Hepatocyte (in vitro differentiated cells): ENCODE results near the gene PPP1R3D. TPM values are rescaled to one million over a fixed set of nuclear protein-coding genes. Genes with fewer than 3 reads are reported as not detected.

ENCODE experiments used
- DNase-seq: peaks from one replicate; pipeline ENCODE4 v3.0.0-alpha.2; 2016; ENCODE audit warnings: low spot score
- H2AFZ ChIP-seq: fragments of 200-600 bp; sonication (generic); 2 replicates; pipeline ENCODE4 v1.6.0; 2016; ENCODE audit warnings: antibody characterized with exemption, mild to moderate bottlenecking
- H3K27ac ChIP-seq: fragments of 200-600 bp; sonication (generic); 2 replicates; pipeline ENCODE4 v1.5.1; 2016; ENCODE audit warnings: mild to moderate bottlenecking
- H3K27me3 ChIP-seq: fragments of 200-600 bp; sonication (generic); 2 replicates; pipeline ENCODE4 v1.6.1; 2016
- H3K36me3 ChIP-seq: fragments of 200-600 bp; sonication (generic); replicated peaks from 2 replicates; pipeline ENCODE4 v1.5.1; 2016; ENCODE audit warnings: low read depth; ENCODE audit not compliant: insufficient read depth
- H3K4me1 ChIP-seq: fragments of 200-600 bp; sonication (generic); 2 replicates; pipeline ENCODE4 v1.5.1; 2016; ENCODE audit warnings: mild to moderate bottlenecking, moderate library complexity; ENCODE audit not compliant: insufficient read depth
- H3K4me2 ChIP-seq: fragments of 200-600 bp; sonication (generic); 2 replicates; pipeline ENCODE4 v1.6.0; 2016
- H3K4me3 ChIP-seq: fragments of 200-600 bp; sonication (generic); 2 replicates; pipeline ENCODE4 v1.5.1; 2016; ENCODE audit warnings: mild to moderate bottlenecking
- H3K79me2 ChIP-seq: fragments of 200-600 bp; sonication (generic); 2 replicates; pipeline ENCODE4 v1.6.0; 2017; ENCODE audit warnings: mild to moderate bottlenecking
- H3K9me2 ChIP-seq: fragments of 200-600 bp; sonication (generic); replicated peaks from 2 replicates; pipeline ENCODE4 v1.6.0; 2017; ENCODE audit warnings: mild to moderate bottlenecking; ENCODE audit not compliant: insufficient read depth
- H3K9me3 ChIP-seq: fragments of 200-600 bp; sonication (generic); 2 replicates; pipeline ENCODE4 v1.5.1; 2016; ENCODE audit warnings: low read depth, mild to moderate bottlenecking
- H4K20me1 ChIP-seq: fragments of 200-600 bp; sonication (generic); 2 replicates; pipeline ENCODE4 v1.6.0; 2016; ENCODE audit warnings: mild to moderate bottlenecking; ENCODE audit not compliant: insufficient read depth, poor library complexity, severe bottlenecking
- CTCF ChIP-seq: fragments of 200-600 bp; sonication (generic); IDR thresholded peaks from 2 replicates; pipeline ENCODE4 v1.5.1; 2016; ENCODE audit warnings: antibody characterized with exemption, mild to moderate bottlenecking; ENCODE audit not compliant: poor library complexity
- EZH2 ChIP-seq: fragments of 200-600 bp; sonication (generic); IDR thresholded peaks from 2 replicates; pipeline ENCODE4 v1.6.1; 2016; ENCODE audit warnings: antibody characterized with exemption, mild to moderate bottlenecking, borderline replicate concordance
- EZH2phosphoT487 ChIP-seq: fragments of 200-600 bp; sonication (generic); IDR thresholded peaks from one replicate; pipeline ENCODE4 v1.6.1; 2018; ENCODE audit warnings: antibody characterized with exemption, mild to moderate bottlenecking, low read depth, moderate library complexity; ENCODE audit not compliant: unreplicated experiment, severe bottlenecking
- WGBS: methylation state at CpG from one replicate; pipeline ENCODE4 v1.1.6; 2016; ENCODE audit warnings: low lambda C conversion rate; ENCODE audit errors: missing lambda C conversion rate; 5-methylcytosine and 5-hydroxymethylcytosine counted together
- polyA plus RNA-seq: library from polyadenylated mRNA; unstranded; fragments of >200 nt; fragmentation: Nextera tagmentation; extraction: Ambion mirVana; gene quantifications from 2 replicates; pipeline ENCODE4 v1.2.1, GENCODE V29; 2016
- total RNA-seq: library from RNA; depleted of rRNA; stranded (reverse); fragments of >200 nt; gene quantifications from 2 replicates; pipeline ENCODE4 v1.2.3, GENCODE V29; 2014

PPP1R3D gene
- total and polyA plus RNA-seq, 2 experiments from 2014 or later: 3.4 to 7.0 TPM

- Histone ChIP-seq H3K9me2 (no peaks in the 10 kb centered on the region), H3K4me1 (no peaks in the 10 kb centered on the region), H3K4me2 (no peak overlapping the region), H3K27me3 (no peaks in the 10 kb centered on the region), H3K9me3 (no peaks in the 10 kb centered on the region), H4K20me1 (no peaks in the 10 kb centered on the region), H2AFZ (no peak overlapping the region), H3K4me3 (no peak overlapping the region), H3K79me2 (no peaks in the 10 kb centered on the region), H3K27ac (no peak overlapping the region), H3K36me3 (no peaks in the 10 kb centered on the region)
- TF ChIP-seq EZH2phosphoT487 (no peak), EZH2 (no peak), CTCF (no peak)
- DNase-seq: no peak
- WGBS: 87% methylated on average over 1 of the region's 1 CpG
Observed at GRCh38 chr20:59971428-59971827, 31.3 kb upstream of the PPP1R3D start.

GRCh38 chr20:59966428-59966827 lies 26.3 kb upstream of the PPP1R3D start:
- no peak overlapping the region for H3K4me2 ChIP-seq
- TF ChIP-seq EZH2: no peak
- no peak for TF ChIP-seq EZH2phosphoT487
- no peak for TF ChIP-seq CTCF
- 90% methylated on average over 3 of the region's 3 CpGs for WGBS
- DNase-seq: no peak
- no peaks in the 10 kb centered on the region for H3K36me3 ChIP-seq
- H3K9me3 ChIP-seq: no peaks in the 10 kb centered on the region
- no peaks in the 10 kb centered on the region for H3K9me2 ChIP-seq
- H3K27me3 ChIP-seq: no peaks in the 10 kb centered on the region
- H3K4me3 ChIP-seq: no peak overlapping the region
- no peaks in the 10 kb centered on the region for H4K20me1 ChIP-seq
- no peaks in the 10 kb centered on the region for H3K79me2 ChIP-seq
- no peaks in the 10 kb centered on the region for H3K4me1 ChIP-seq
- H3K27ac ChIP-seq: no peak overlapping the region
- no peak overlapping the region for H2AFZ ChIP-seq

GRCh38 chr20:59962155-59962554 lies 22.1 kb upstream of the PPP1R3D start:
- H3K4me3 ChIP-seq: no peak overlapping the region
- H4K20me1 ChIP-seq: no peaks in the 10 kb centered on the region
- no peaks in the 10 kb centered on the region for H3K9me3 ChIP-seq
- no peak overlapping the region for H3K4me2 ChIP-seq
- H3K27ac ChIP-seq: no peak overlapping the region
- peaks cover 5% of the 10 kb centered on the region for H3K4me1 ChIP-seq
- no peaks in the 10 kb centered on the region for H3K79me2 ChIP-seq
- H3K36me3 ChIP-seq: no peaks in the 10 kb centered on the region
- H3K27me3 ChIP-seq: no peaks in the 10 kb centered on the region
- WGBS: 86% methylated on average over 6 of the region's 6 CpGs
- TF ChIP-seq CTCF: no peak
- no peak for TF ChIP-seq EZH2
- TF ChIP-seq EZH2phosphoT487: no peak
- no peak for DNase-seq
- H3K9me2 ChIP-seq: no peaks in the 10 kb centered on the region
- no peak overlapping the region for H2AFZ ChIP-seq

- H4K20me1 ChIP-seq: no peaks in the 10 kb centered on the region
Observed at GRCh38 chr20:59961423-59961822, 21.3 kb upstream of the PPP1R3D start.

More at GRCh38 chr20:59961423-59961822, 21.3 kb upstream of the PPP1R3D start:
- H3K4me3 ChIP-seq: no peak overlapping the region
- WGBS: 76% methylated on average over 2 of the region's 2 CpGs
- no peaks in the 10 kb centered on the region for H3K36me3 ChIP-seq
- H3K4me1 ChIP-seq: peaks cover 5% of the 10 kb centered on the region
- H3K9me2 ChIP-seq: no peaks in the 10 kb centered on the region
- H3K9me3 ChIP-seq: no peaks in the 10 kb centered on the region
- H3K4me2 ChIP-seq: no peak overlapping the region
- TF ChIP-seq CTCF: no peak
- no peak for TF ChIP-seq EZH2phosphoT487
- no peak for TF ChIP-seq EZH2
- no peaks in the 10 kb centered on the region for H3K27me3 ChIP-seq
- no peaks in the 10 kb centered on the region for H3K79me2 ChIP-seq
- no peak for DNase-seq
- H3K27ac ChIP-seq: no peak overlapping the region
- H2AFZ ChIP-seq: no peak overlapping the region
